Breast epithelium (tissue), 4 donors: Measurements from ENCODE around the gene CKLF. TPM values are rescaled to one million over a fixed set of nuclear protein-coding genes. Genes with fewer than 3 reads are reported as not detected.

Source experiments
- DNase-seq, 2 donors: peaks; one replicate each; pipeline ENCODE4 v3.0.0-alpha.2; 2019; ENCODE audit warnings: low spot score in 2 of 2
- H3K27ac ChIP-seq, 2 donors: fragments of 200-600 bp; sonication (generic) in 1 of 2; one replicate each; pipeline ENCODE4 v1.5.1; 2016 to 2019; ENCODE audit warnings: mild to moderate bottlenecking in 1 of 2
- H3K27me3 ChIP-seq, 2 donors: fragments of 200-600 bp; sonication (generic) in 1 of 2; one replicate each; pipeline versions ENCODE4 v1.5.1 to v1.6.0; 2017 to 2019; ENCODE audit warnings: control low read depth in 1 of 2, mild to moderate bottlenecking in 1 of 2
- H3K36me3 ChIP-seq: fragments of 200-600 bp; one replicate; pipeline ENCODE4 v1.5.1; 2019
- H3K4me1 ChIP-seq, 2 donors: fragments of 200-600 bp; sonication (generic); one replicate each; pipeline ENCODE4 v1.5.1; 2016 to 2019; ENCODE audit warnings: control low read depth in 1 of 2
- H3K4me3 ChIP-seq, 3 donors: fragments of 200-600 bp; sonication (generic); 1 replicate in 2 of 3; 2 replicates in 1 of 3; pipeline ENCODE4 v1.5.1; 2016 to 2019; ENCODE audit warnings: mild to moderate bottlenecking in 3 of 3, moderate library complexity in 2 of 3
- H3K9me3 ChIP-seq, 2 donors: fragments of 200-600 bp; sonication (generic) in 1 of 2; one replicate each; pipeline ENCODE4 v1.5.1; 2016 to 2019; ENCODE audit warnings: control low read depth in 1 of 2
- POLR2A ChIP-seq: fragments of 450-650 bp; IDR thresholded peaks from one replicate; pipeline ENCODE4 v1.6.1; 2016; ENCODE audit warnings: antibody characterized with exemption, mild to moderate bottlenecking, moderate library complexity
- POLR2AphosphoS5 ChIP-seq, 3 donors: sonication (generic); formaldehyde crosslinking; IDR thresholded peaks; one replicate each; pipeline ENCODE4 v1.6.1; 2017; ENCODE audit warnings: antibody characterized with exemption in 3 of 3
- intact Hi-C: fragments of 100-400 bp; cut with DNase I; formaldehyde crosslinking; loops from one replicate; pipeline ENCODE4 v1.15.1; 2023; ENCODE audit warnings: low total_unique reads
- total RNA-seq, 3 donors: library from RNA; depleted of rRNA; stranded (reverse); fragments of >200 nt; gene quantifications; one replicate each; pipeline ENCODE4 v1.1.0, GENCODE V29; 2016
- TF ChIP-seq, protein P1 (sequence below), 3 donors: fragments of 450-650 bp; IDR thresholded peaks; one replicate each; pipeline ENCODE4 v1.5.1; 2016 to 2017; ENCODE audit warnings: antibody characterized with exemption in 3 of 3, mild to moderate bottlenecking in 3 of 3, moderate library complexity in 3 of 3

Gene CKLF
- total RNA-seq, 3 donors from 2014 or later = 36.6 to 62.6 (median 44.9) TPM

DNA sequence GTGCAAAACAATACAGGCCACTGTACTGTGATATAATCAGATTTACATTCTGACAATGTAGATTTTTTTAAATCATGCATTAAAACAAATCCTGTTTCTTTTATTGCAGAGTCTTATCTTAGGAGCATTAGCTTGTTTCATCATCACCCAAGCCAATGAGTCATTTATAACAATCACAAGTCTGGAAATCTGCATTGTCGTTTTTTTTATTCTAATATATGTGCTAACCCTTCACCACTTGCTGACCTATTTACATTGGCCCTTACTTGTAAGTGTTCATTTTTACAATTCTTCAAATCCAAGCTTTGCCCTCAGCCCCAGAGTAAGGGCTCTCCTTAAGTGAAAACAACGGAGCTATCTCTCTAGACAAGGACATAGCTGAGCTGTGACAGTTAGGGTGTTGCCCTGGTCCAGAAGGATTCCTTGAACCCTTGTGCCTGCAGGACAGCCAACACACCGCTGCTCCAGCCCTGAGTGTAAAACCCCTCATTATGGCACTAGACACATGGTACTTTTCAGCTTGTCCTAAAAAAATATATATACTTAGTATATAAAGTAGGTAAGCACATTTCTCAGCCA lies 17.5 kb downstream of the CKLF start:
- TF ChIP-seq, protein P1, sequence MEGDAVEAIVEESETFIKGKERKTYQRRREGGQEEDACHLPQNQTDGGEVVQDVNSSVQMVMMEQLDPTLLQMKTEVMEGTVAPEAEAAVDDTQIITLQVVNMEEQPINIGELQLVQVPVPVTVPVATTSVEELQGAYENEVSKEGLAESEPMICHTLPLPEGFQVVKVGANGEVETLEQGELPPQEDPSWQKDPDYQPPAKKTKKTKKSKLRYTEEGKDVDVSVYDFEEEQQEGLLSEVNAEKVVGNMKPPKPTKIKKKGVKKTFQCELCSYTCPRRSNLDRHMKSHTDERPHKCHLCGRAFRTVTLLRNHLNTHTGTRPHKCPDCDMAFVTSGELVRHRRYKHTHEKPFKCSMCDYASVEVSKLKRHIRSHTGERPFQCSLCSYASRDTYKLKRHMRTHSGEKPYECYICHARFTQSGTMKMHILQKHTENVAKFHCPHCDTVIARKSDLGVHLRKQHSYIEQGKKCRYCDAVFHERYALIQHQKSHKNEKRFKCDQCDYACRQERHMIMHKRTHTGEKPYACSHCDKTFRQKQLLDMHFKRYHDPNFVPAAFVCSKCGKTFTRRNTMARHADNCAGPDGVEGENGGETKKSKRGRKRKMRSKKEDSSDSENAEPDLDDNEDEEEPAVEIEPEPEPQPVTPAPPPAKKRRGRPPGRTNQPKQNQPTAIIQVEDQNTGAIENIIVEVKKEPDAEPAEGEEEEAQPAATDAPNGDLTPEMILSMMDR (IDR thresholded peaks at IDR 0.05) = no peak
- TF ChIP-seq POLR2AphosphoS5 (IDR thresholded peaks at IDR 0.05) = no peak
- TF ChIP-seq POLR2A = no peak
- Histone ChIP-seq H3K36me3 (no peaks in the 10 kb centered on the region), H3K9me3 (no peaks in the 10 kb centered on the region), H3K27ac (no peak overlapping the region), H3K4me1 (no peaks in the 10 kb centered on the region), H3K4me3 (no peak overlapping the region), H3K27me3 (no peaks in the 10 kb centered on the region)
- no peak for DNase-seq
- intact Hi-C loops = no loop called here

DNA sequence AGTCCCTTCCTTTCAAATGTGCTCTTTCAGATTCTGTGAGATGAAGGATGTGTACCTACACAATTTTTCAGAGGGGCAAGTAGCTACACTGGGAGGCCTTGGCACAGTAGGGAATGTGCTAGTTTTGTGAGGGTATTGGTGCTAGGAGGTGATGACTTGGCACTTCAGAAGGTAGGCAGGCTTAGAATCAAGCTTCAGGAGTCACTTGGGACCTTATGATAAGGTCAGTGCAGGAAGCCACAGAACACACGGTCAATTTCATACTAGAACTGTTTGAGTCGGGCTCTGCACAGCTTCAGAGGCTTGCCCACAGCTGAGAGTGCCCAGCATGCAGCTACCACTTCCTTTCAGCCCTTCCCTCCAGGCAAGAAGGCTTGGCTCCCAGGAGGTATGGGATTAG lies 20.0 kb downstream of the CKLF start:
- Histone ChIP-seq H3K4me1 (no peaks in the 10 kb centered on the region), H3K4me3 (no peak overlapping the region), H3K27ac (no peak overlapping the region), H3K27me3 (no peaks in the 10 kb centered on the region), H3K36me3 (no peaks in the 10 kb centered on the region), H3K9me3 (no peaks in the 10 kb centered on the region)
- TF ChIP-seq POLR2A (no peak), POLR2AphosphoS5 (IDR thresholded peaks at IDR 0.05) (no peak)
- TF ChIP-seq, protein P1 (IDR thresholded peaks at IDR 0.05) = no peak
- DNase-seq = no peak
- intact Hi-C loops = no loop called here

DNA sequence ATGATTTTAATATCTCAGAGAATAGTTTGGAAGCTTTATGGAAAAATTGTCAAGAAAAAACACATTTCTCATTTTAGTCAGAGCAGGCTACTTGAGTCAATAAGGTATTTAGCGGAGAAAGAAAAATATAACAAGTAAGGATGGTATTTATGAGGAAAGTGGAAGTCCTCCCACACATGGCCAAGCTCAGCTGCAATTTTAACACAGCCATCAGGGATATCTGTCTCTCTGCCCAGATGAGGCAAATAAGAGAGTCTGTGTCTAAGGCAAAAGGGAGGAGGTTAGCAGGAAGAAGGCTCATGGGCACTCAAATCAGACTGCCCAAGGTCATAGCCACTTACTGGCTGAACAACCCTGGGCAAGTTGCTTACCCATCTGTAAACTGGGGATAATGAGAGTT lies 21.7 kb downstream of the CKLF start:
- intact Hi-C loops = no loop called here
- Histone ChIP-seq H3K4me1 (no peaks in the 10 kb centered on the region), H3K36me3 (no peaks in the 10 kb centered on the region), H3K27me3 (no peaks in the 10 kb centered on the region), H3K9me3 (no peaks in the 10 kb centered on the region), H3K4me3 (no peak overlapping the region), H3K27ac (no peak overlapping the region)
- DNase-seq = no peak
- TF ChIP-seq, protein P1 (IDR thresholded peaks at IDR 0.05) = no peak
- TF ChIP-seq POLR2A (no peak), POLR2AphosphoS5 (IDR thresholded peaks at IDR 0.05) (no peak)

DNA sequence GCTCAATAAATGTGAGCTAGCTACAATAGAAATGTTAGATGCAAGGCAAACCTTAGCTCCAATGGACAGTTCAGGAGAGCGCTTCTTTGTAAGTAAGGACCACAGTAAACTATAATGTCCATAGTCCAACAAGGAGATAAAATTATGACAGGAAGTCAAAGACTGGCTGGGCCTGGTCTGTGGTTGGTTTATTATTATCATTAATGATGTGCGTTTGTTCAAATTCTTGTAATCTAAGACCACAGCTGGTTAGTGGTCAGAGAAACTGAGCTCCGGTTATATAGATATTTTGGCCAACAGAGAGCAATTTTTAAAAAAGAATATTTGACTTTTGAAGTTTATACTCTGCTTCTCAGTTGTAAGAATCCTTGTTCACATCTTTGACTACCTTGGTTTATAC lies 22.2 kb downstream of the CKLF start:
- no peak overlapping the region for H3K27ac ChIP-seq
- no peaks in the 10 kb centered on the region for H3K27me3 ChIP-seq
- DNase-seq = no peak
- H3K36me3 ChIP-seq = no peaks in the 10 kb centered on the region
- intact Hi-C loops = no loop called here
- TF ChIP-seq, protein P1 (IDR thresholded peaks at IDR 0.05) = no peak
- no peak for TF ChIP-seq POLR2AphosphoS5 (IDR thresholded peaks at IDR 0.05)
- no peak for TF ChIP-seq POLR2A
- no peaks in the 10 kb centered on the region for H3K4me1 ChIP-seq
- no peaks in the 10 kb centered on the region for H3K9me3 ChIP-seq
- H3K4me3 ChIP-seq = no peak overlapping the region

DNA sequence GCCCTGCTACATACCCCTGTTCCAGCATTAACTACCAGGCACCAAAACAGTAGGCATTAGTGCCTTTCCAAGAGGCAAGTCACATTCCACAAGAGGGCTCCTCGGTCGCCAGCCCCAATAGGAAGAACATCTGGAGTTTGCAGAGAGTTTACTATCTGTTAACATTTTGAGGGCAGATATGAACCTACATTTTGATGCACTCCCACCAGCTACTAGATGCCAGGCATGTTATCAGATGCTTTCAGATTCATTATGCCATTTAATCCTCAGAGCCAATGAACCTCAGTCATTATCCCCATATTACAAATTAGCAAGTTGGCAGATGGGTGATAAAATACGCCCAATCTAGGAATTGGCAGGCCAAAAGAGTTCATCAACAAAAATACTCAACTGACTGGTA lies 22.7 kb downstream of the CKLF start:
- TF ChIP-seq, protein P1 (IDR thresholded peaks at IDR 0.05) = no peak
- TF ChIP-seq POLR2A (no peak), POLR2AphosphoS5 (IDR thresholded peaks at IDR 0.05) (no peak)
- H3K27me3 ChIP-seq = no peaks in the 10 kb centered on the region
- H3K36me3 ChIP-seq = no peaks in the 10 kb centered on the region
- no peaks in the 10 kb centered on the region for H3K4me1 ChIP-seq
- H3K4me3 ChIP-seq = no peak overlapping the region
- intact Hi-C loops = no loop called here
- no peak overlapping the region for H3K27ac ChIP-seq
- H3K9me3 ChIP-seq = no peaks in the 10 kb centered on the region
- no peak for DNase-seq
